Osteocyte (in vitro differentiated cells): Measurements from ENCODE around the gene NHLRC4. TPM values are rescaled to one million over a fixed set of nuclear protein-coding genes. Genes with fewer than 3 reads are reported as not detected.
A peak's percentile ranks its signal among the peaks of the same experiment; 100 is the strongest.

Source experiments
- DNase-seq: peaks from one replicate; pipeline ENCODE4 v3.0.0; 2021; ENCODE audit warnings: mixed read lengths; ENCODE audit not compliant: unreplicated experiment; ENCODE audit errors: extremely low spot score
- H3K27ac Mint-ChIP-seq: one replicate; pipeline ENCODE4 v1.8.0; 2021; ENCODE audit warnings: mild to moderate bottlenecking, mixed read lengths; ENCODE audit not compliant: unreplicated experiment
- H3K27me3 Mint-ChIP-seq: one replicate; pipeline ENCODE4 v1.8.0; 2021; ENCODE audit warnings: mixed read lengths; ENCODE audit not compliant: unreplicated experiment
- H3K36me3 Mint-ChIP-seq: one replicate; pipeline ENCODE4 v1.8.0; 2021; ENCODE audit warnings: mixed read lengths; ENCODE audit not compliant: unreplicated experiment
- H3K4me1 Mint-ChIP-seq: one replicate; pipeline ENCODE4 v1.8.0; 2021; ENCODE audit warnings: mixed read lengths; ENCODE audit not compliant: unreplicated experiment
- H3K4me3 Mint-ChIP-seq: one replicate; pipeline ENCODE4 v1.8.0; 2021; ENCODE audit warnings: mild to moderate bottlenecking, moderate library complexity, mixed read lengths; ENCODE audit not compliant: unreplicated experiment
- H3K9me3 Mint-ChIP-seq: one replicate; pipeline ENCODE4 v1.8.0; 2021; ENCODE audit warnings: mixed read lengths; ENCODE audit not compliant: unreplicated experiment
- long read RNA-seq: library from polyadenylated mRNA; unstranded; transcript quantifications from one replicate; pipeline ENCODE4 v2.0.0, GENCODE V29; 2021
- total RNA-seq: library from RNA; stranded (reverse); gene quantifications from 2 replicates; pipeline ENCODE4 v1.2.1, GENCODE V29; 2021
- TF ChIP-seq, protein P1 (sequence below): fragments of 200-600 bp; sonication (generic); IDR thresholded peaks from 2 replicates; pipeline ENCODE4 v1.5.0; 2021; ENCODE audit warnings: antibody characterized with exemption, mild to moderate bottlenecking, moderate library complexity

The NHLRC4 gene, protein sequence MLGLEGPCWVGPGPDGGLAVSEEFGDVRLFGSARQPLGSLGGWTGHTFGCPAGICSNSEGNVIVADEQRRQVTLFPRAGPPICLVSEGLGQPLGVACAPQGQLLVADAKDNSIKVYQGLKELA
- total RNA-seq, result 0.57 and 1.7 TPM in 2 replicates
- long read RNA-seq, result 0 reads

DNA sequence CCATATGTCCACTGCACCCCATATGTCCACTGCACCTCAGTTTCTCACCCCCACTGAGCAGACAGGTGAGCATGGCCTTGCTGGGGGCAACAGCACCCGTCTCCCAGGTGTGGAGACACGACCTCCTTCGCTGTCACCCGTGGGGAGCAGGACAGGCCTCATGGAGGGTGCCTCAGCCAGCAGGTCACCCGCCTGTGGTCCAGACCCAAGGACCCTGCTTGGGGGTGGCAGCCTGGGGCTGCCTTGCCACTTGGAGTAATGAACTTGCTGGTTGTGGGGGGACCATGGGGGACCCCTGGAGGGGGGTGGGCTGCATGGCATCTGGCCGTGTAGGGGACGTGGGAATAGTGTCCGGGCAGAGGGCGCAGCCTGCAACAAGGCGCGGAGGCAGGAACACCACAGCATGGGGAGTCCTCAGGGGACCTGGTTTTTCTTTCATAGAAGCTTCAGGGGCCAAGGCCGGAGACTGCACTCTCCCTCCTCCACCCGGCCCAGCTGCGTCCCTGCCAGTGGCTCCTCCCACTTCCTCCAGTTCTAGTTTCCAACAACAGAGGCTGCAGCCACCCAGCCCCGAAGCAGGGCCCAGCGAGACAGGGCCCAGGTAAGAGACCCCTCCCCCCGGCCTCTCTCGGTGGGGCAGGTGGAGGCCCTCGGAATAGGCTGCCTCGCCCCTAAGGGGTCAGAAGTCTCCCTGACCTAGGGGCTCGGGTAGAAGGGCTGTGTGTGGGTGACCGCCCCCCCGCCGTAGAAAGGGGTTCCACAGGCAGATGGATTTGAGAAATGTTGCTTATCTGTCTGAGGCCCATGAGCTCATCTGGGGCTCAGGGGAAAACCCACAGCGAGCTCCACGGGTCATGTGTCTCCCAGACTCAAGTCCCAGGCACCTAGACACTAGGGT is at the start of gene NHLRC4:
NHLRC4 (plus strand) TSS at position 531 of the 898 bp plus-strand sequence. CDS start 1,043 bp downstream, outside the sequence.
- H3K36me3 Mint-ChIP-seq, result no peaks in the 10 kb centered on the region
- peaks cover 31% of the 10 kb centered on the region for H3K4me1 Mint-ChIP-seq
- no peaks in the 10 kb centered on the region for H3K9me3 Mint-ChIP-seq
- H3K27ac Mint-ChIP-seq, result peak within 1 kb of the TSS; percentile 60
- H3K4me3 Mint-ChIP-seq, result peak within 1 kb of the TSS; percentile 40
- TF ChIP-seq, protein P1, sequence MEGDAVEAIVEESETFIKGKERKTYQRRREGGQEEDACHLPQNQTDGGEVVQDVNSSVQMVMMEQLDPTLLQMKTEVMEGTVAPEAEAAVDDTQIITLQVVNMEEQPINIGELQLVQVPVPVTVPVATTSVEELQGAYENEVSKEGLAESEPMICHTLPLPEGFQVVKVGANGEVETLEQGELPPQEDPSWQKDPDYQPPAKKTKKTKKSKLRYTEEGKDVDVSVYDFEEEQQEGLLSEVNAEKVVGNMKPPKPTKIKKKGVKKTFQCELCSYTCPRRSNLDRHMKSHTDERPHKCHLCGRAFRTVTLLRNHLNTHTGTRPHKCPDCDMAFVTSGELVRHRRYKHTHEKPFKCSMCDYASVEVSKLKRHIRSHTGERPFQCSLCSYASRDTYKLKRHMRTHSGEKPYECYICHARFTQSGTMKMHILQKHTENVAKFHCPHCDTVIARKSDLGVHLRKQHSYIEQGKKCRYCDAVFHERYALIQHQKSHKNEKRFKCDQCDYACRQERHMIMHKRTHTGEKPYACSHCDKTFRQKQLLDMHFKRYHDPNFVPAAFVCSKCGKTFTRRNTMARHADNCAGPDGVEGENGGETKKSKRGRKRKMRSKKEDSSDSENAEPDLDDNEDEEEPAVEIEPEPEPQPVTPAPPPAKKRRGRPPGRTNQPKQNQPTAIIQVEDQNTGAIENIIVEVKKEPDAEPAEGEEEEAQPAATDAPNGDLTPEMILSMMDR, result no peak
- no peaks in the 10 kb centered on the region for H3K27me3 Mint-ChIP-seq
- no peak for DNase-seq

DNA sequence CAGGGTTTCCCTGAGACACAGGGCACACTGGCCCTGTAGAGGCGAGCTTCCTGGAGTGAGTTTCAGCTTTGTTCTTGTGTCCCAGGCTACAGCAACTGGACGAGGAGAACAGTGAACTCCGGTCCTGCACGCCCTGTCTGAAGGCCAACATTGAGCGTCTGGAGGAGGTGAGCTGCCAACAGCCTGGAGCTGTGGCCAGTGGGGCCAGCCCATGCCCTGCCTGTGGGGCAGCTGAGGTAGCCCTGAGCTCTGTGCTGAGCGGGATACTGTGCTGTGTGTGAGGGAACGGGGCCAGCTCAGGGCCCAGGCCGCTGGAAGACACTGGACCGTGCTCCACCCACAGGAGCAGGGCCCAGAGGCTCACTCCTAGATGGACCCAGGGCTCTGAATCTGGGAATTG is 47.9 kb upstream of the NHLRC4 start:
- peaks cover 16% of the 10 kb centered on the region for H3K36me3 Mint-ChIP-seq
- no peaks in the 10 kb centered on the region for H3K27me3 Mint-ChIP-seq
- no peak overlapping the region for H3K27ac Mint-ChIP-seq

DNA sequence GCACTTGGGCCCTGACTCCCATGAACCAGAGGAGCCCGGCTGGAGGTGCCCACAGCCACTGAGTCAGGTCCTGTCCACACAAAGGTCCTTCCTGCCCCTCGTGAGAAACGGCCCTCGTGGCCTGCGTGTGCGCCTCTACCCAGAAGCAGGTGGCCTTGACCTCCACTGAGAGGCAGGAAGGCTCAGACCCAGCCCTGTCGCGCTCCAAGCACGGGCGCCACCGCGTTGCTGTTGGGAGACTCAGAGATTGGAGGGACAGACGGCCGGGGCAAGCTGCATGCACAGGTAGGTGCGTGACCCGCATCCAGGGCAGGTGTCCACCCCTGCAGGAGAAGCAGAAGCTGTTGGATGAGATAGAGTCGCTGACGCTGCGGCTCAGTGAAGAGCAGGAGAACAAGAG is 47.4 kb upstream of the NHLRC4 start:
- no peak for DNase-seq
- Mint-ChIP-seq H3K27me3 (no peaks in the 10 kb centered on the region), H3K9me3 (no peaks in the 10 kb centered on the region), H3K27ac (no peak overlapping the region), H3K4me1 (peaks cover 5% of the 10 kb centered on the region), H3K4me3 (no peak overlapping the region), H3K36me3 (peaks cover 16% of the 10 kb centered on the region)
- TF ChIP-seq, protein P1, result no peak

More for the DNA sequence above, 47.9 kb upstream of the NHLRC4 start:
- Mint-ChIP-seq H3K4me1 (peaks cover 2% of the 10 kb centered on the region), H3K9me3 (no peaks in the 10 kb centered on the region), H3K4me3 (no peak overlapping the region)
- TF ChIP-seq, protein P1, result no peak
- DNase-seq, result no peak

DNA sequence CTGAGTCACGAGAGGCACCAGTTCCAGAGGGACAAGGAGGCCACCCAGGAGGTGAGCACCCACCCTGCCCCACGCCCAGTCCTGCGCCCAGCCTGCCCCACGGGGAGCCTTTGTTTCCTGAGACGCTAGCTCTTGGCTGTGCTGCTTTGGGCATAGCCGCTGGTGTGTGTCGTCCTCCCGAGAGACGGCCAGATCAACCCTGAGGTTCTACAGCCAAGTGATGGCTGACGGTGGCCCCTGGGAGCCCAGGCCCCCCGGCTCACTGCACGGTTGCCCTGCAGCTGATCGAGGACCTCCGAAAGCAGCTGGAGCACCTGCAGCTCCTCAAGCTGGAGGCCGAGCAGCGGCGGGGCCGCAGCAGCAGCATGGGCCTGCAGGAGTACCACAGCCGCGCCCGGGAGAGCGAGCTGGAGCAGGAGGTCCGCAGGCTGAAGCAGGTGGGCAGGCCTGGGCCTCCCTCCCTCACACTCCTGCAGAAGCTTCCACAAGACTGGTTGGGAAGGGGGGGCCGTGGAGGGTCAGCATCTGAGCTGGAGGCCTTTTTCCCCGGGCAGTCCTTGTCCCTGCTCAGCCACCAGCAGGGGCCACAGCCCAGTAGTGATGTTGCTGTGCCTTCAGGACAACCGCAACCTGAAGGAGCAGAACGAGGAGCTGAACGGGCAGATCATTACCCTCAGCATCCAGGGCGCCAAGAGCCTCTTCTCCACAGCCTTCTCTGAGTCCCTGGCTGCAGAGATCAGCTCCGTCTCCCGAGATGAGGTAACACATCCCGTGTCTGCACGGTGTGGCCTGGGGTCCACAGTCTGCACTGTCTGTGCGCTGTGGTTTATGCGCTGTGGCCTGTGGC is 46.7 kb upstream of the NHLRC4 start:
- TF ChIP-seq, protein P1, result no peak
- Mint-ChIP-seq H3K4me1 (peaks cover 7% of the 10 kb centered on the region), H3K27me3 (no peaks in the 10 kb centered on the region), H3K4me3 (no peak overlapping the region), H3K36me3 (peaks cover 14% of the 10 kb centered on the region), H3K9me3 (no peaks in the 10 kb centered on the region), H3K27ac (no peak overlapping the region)
- DNase-seq, result no peak
